ENCODE results near the gene LRMDA. TPM values are rescaled to one million over a fixed set of nuclear protein-coding genes. Genes with fewer than 3 reads are reported as not detected.

The LRMDA gene
- total and polyA plus RNA-seq, 2 of the 13 experiments (the other 11 are each of a cell fraction or from before 2014, with no cell fraction given), result 13.4 to 22.0 TPM

GRCh38 chr10:75762431-75762802 is 331.0 kb downstream of the LRMDA start:
- Histone ChIP-seq H3K9me3 (ENCODE audit: low read length) (no peaks in the 10 kb centered on the region), H3K4me1 (ENCODE audit: insufficient read depth, low read length) (peaks cover 49% of the 10 kb centered on the region), H3K27ac (ENCODE audit: extremely low read length, insufficient read depth, low read length) (no peak overlapping the region), H3K9ac (ENCODE audit: insufficient read depth, low read depth, low read length) (no peak overlapping the region), H3K4me2 (ENCODE audit: low read depth, low read length) (no peak overlapping the region), H3K36me3 (replicated peaks in 1 of 2; ENCODE audit: control insufficient read depth in 1 of 2, insufficient read depth in 2 of 2, low read length in 2 of 2) (no peaks in the 10 kb centered on the region), H4K20me1 (ENCODE audit: insufficient read depth, low read length) (no peaks in the 10 kb centered on the region), H3K79me2 (ENCODE audit: insufficient read depth, low read length) (no peaks in the 10 kb centered on the region), H3K27me3 (ENCODE audit: control insufficient read depth in 1 of 2, insufficient read depth in 2 of 2, low read length in 2 of 2) (no peaks in the 10 kb centered on the region), H2AFZ (ENCODE audit: low read length) (no peak overlapping the region), H3K4me3 (replicated peaks in 1 of 3; ENCODE audit: insufficient read depth in 1 of 3, low read depth in 2 of 3, low read length in 3 of 3) (no peak overlapping the region)
- CTCF ChIA-PET (ENCODE audit: low intra/inter-chr PET ratio, low total read pairs), result no interaction called here
- DNase-seq (ENCODE audit: low spot score) (no peak), FAIRE-seq (no peak), ATAC-seq (no peak)
- no TSS peak for BruUV-seq (replicated peaks)
- in situ Hi-C loops (cut with HindIII; ENCODE audit: extremely low pct_ligation_motif_present, low pct_unique_long_range_greater_than_20kb) (no loop called here), intact Hi-C loops (cut with micrococcal nuclease; ENCODE audit: unreplicated experiment) (no loop called here)
- POLR2A ChIA-PET, result interaction anchor here (2.1 kb wide), 1 partner anchor 14 kb away, joined by 5 read pairs; no protein-coding TSS in a partner anchor
- TF ChIP-seq HNF4A (CRISPR knock-in tag; IDR thresholded peaks at IDR 0.05) (peak; percentile 68), GABPA (IDR thresholded peaks at IDR 0.05; ENCODE audit: low read depth, low read length) (no peak), GABPA (CRISPR knock-in tag; IDR thresholded peaks at IDR 0.05; ENCODE audit: low read depth) (0 out of 2 replicates have a peak, but pooled peaks have one; percentile 12), ZMYM3 (CRISPR knock-in tag; IDR thresholded peaks at IDR 0.05) (0 out of 2 replicates have a peak, but pooled peaks have one; percentile 12), FOXA1 (IDR thresholded peaks at IDR 0.05) (no peak), FOXA1 (CRISPR knock-in tag; IDR thresholded peaks at IDR 0.05) (0 out of 2 replicates have a peak, but pooled peaks have one; percentile 20), GATAD2A (CRISPR knock-in tag; IDR thresholded peaks at IDR 0.05) (peak; percentile 42; the same call in 1 of the 2 replicates), KAT7 (CRISPR knock-in tag; IDR thresholded peaks at IDR 0.05; ENCODE audit: borderline replicate concordance) (no peak), GFI1 (CRISPR knock-in tag; IDR thresholded peaks at IDR 0.05; ENCODE audit: borderline replicate concordance) (peak; percentile 67; the same call in 1 of the 2 replicates), RCOR2 (CRISPR knock-in tag; IDR thresholded peaks at IDR 0.05) (peak; percentile 64), ZMYM4 (CRISPR knock-in tag; IDR thresholded peaks at IDR 0.05) (peak; percentile 45; the same call in 1 of the 2 replicates), ZNF629 (CRISPR knock-in tag; conservative IDR thresholded peaks at IDR 0.05) (peak; percentile 75)
- TF ChIP-seq, protein P1, sequence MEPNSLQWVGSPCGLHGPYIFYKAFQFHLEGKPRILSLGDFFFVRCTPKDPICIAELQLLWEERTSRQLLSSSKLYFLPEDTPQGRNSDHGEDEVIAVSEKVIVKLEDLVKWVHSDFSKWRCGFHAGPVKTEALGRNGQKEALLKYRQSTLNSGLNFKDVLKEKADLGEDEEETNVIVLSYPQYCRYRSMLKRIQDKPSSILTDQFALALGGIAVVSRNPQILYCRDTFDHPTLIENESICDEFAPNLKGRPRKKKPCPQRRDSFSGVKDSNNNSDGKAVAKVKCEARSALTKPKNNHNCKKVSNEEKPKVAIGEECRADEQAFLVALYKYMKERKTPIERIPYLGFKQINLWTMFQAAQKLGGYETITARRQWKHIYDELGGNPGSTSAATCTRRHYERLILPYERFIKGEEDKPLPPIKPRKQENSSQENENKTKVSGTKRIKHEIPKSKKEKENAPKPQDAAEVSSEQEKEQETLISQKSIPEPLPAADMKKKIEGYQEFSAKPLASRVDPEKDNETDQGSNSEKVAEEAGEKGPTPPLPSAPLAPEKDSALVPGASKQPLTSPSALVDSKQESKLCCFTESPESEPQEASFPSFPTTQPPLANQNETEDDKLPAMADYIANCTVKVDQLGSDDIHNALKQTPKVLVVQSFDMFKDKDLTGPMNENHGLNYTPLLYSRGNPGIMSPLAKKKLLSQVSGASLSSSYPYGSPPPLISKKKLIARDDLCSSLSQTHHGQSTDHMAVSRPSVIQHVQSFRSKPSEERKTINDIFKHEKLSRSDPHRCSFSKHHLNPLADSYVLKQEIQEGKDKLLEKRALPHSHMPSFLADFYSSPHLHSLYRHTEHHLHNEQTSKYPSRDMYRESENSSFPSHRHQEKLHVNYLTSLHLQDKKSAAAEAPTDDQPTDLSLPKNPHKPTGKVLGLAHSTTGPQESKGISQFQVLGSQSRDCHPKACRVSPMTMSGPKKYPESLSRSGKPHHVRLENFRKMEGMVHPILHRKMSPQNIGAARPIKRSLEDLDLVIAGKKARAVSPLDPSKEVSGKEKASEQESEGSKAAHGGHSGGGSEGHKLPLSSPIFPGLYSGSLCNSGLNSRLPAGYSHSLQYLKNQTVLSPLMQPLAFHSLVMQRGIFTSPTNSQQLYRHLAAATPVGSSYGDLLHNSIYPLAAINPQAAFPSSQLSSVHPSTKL (CRISPR knock-in tag; IDR thresholded peaks at IDR 0.05), result peak; percentile 23; the same call in 1 of the 2 replicates
- TF ChIP-seq, protein P2, sequence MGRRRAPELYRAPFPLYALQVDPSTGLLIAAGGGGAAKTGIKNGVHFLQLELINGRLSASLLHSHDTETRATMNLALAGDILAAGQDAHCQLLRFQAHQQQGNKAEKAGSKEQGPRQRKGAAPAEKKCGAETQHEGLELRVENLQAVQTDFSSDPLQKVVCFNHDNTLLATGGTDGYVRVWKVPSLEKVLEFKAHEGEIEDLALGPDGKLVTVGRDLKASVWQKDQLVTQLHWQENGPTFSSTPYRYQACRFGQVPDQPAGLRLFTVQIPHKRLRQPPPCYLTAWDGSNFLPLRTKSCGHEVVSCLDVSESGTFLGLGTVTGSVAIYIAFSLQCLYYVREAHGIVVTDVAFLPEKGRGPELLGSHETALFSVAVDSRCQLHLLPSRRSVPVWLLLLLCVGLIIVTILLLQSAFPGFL (CRISPR knock-in tag; IDR thresholded peaks at IDR 0.05), result no peak
- TF ChIP-seq, protein P3, sequence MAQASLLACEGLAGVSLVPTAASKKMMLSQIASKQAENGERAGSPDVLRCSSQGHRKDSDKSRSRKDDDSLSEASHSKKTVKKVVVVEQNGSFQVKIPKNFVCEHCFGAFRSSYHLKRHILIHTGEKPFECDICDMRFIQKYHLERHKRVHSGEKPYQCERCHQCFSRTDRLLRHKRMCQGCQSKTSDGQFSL (CRISPR knock-in tag; IDR thresholded peaks at IDR 0.05), result 0 out of 2 replicates have a peak, but pooled peaks have one; percentile 5
- TF ChIP-seq, protein P4, sequence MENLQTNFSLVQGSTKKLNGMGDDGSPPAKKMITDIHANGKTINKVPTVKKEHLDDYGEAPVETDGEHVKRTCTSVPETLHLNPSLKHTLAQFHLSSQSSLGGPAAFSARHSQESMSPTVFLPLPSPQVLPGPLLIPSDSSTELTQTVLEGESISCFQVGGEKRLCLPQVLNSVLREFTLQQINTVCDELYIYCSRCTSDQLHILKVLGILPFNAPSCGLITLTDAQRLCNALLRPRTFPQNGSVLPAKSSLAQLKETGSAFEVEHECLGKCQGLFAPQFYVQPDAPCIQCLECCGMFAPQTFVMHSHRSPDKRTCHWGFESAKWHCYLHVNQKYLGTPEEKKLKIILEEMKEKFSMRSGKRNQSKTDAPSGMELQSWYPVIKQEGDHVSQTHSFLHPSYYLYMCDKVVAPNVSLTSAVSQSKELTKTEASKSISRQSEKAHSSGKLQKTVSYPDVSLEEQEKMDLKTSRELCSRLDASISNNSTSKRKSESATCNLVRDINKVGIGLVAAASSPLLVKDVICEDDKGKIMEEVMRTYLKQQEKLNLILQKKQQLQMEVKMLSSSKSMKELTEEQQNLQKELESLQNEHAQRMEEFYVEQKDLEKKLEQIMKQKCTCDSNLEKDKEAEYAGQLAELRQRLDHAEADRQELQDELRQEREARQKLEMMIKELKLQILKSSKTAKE (CRISPR knock-in tag; IDR thresholded peaks at IDR 0.05; ENCODE audit: borderline replicate concordance), result no peak
- 71% methylated on average over 2 of the region's 2 CpGs for WGBS (ENCODE audit: low lambda C conversion rate)

Data from HepG2 (cell line).